ENCODE measurements around the gene MIA2.

Gene MIA2

DNA sequence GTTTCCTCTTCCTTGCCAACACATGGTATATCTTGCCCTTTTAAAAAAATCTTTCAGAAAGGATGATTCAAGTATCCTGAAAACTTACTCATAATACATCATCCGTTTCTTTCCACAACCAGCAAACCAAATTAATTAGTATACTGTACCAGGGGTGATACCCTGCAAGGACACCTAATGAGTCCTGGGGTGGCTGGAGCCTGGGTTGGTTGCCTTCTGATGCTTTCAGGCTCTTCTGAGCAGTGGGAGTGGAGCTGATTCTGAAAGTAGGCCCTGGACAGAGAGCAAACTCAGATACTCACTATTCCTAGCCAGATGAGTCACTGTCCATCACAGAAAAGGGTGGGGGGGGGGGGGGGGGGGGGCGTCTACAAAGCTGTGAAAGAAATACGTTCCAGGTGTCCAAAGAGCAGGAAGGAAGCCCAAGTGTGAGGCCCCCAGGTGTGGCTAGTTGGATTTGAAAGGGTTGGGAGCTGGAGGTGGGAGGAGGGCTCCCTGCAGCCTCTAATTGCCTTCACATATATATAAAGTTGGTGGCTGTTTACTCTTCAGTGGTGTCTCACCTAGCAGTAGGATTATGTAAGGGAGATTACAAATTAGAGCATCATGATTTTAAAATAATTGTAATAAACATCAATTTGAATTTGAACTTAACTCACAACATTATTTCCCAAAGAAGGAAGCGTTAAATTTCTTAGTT lies 162.0 kb downstream of the MIA2 start:
- DNase-seq: peak; percentile 3

DNA sequence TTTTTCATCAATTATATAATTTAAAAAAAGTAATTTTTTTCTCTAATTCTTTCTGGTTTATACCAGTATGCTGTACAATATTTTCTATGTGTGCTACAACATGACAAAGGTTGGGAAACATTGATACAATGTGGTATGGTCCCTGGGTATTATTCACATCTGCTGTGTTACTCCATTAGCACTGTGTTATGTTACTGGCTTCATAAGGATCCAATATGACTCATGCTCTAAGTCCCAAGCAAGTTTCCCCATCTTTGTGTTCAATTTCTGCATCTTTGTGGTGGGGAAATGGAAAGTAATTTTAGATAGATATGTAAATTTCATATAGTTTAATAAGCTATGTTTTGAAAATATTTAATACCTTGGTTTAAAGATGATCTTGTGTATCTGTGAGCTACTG lies 162.7 kb downstream of the MIA2 start:
- no peak for DNase-seq

DNA sequence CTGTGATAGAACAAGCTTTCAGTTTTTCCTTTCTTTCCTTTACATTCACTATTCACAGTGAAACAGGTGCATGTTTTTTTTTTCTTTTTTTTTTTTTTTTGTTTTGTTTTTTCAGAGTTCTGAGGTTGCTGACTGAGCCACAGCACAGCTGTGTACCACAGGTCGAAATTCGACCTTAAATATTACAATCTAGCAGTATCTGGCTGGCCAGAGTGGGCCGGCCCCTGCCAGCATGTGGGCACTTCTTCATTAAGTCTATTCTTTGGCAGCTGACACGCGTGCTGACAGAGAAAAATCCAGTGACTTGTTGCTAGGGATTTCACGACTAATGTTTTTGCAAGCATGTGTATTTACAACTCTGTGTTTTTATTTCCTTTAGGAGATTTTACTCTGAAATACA lies 164.7 kb downstream of the MIA2 start:
- DNase-seq: no peak

GRCh38 chr14:39406560-39406959 lies 172.8 kb downstream of the MIA2 start:
- no peak for DNase-seq

DNA sequence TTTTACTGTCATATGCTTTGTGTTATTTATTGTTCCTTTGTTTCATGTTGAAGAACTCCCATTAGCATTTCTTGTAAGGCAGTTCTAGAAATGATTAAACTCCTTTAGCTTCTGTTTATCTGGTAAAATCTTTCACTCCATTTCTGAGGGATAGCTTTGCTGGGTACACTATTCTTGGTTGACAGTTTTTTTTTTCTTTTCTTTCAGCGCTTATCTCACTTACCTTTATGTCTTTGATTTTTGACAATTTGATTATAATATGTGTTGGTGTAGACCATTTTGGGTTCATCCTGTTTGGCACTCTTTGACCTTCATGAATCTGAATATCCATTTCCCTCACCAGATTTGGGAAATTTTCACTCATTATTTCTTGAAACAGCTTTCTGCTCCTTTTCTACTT lies 182.4 kb downstream of the MIA2 start:
- DNase-seq: no peak

- no peak for DNase-seq
These were observed 183.3 kb downstream of the MIA2 start for GRCh38 chr14:39417014-39417413.

DNA sequence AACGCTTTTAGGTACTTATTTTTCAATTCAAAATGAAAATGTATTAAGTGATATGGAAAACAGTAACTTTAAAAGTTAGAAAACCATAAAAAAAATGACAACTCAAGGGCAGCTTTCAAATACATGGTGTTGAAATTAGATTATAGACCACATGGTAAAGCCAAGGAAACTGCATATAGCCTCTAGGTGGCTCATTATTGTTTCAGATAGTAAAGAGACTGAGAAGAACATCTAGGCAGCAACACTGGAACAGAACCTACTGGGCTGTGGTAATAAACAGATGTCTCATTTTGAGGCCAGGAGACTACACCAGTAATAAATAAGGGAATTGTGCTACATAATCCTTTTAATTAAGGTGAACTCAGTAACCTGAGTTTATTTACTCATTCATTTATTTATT lies 185.6 kb downstream of the MIA2 start:
- no peak for DNase-seq

DNA sequence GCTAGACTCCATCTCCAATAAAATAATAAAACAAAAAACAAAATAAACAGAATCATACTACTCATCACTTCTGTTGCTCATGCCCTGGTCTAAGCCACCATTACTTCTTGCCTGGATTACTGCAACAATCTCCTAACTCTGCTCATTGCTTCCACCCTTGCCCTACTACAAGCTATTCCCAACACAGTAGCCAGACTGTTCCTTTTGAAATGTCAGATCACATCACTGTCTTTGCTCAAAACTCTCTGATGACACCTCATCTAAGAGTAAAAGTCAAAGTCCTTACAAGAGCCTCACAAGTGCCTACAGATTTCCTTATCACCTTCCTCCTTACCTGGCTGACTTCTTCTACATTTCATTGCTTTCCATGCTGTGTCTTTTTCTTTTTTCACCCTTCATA lies 188.5 kb downstream of the MIA2 start:
- no peak for DNase-seq

DNA sequence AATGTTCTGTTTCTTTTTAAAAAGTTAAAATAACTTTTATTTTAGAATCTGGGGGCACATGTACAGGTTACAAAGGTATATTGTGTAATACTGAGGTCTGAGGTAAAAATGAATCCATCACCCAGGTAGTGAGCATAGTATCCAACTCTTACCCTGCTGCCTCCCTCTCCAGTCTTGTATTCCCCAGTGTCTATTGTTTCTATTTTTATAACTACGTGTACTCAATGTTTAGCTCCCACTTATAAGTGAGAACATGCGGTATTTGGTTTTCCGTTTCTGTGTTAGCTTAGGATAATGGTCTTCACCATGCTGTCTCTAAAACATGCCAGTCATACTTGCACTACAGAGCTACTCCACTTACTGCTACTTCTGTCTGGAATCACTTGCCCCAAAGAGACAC lies 190.1 kb downstream of the MIA2 start:
- DNase-seq: no peak

GRCh38 chr14:39425947-39426346 lies 192.2 kb downstream of the MIA2 start:
- no peak for DNase-seq

- DNase-seq: peak; percentile 37
These were observed 192.9 kb downstream of the MIA2 start for GRCh38 chr14:39426605-39427004.

DNA sequence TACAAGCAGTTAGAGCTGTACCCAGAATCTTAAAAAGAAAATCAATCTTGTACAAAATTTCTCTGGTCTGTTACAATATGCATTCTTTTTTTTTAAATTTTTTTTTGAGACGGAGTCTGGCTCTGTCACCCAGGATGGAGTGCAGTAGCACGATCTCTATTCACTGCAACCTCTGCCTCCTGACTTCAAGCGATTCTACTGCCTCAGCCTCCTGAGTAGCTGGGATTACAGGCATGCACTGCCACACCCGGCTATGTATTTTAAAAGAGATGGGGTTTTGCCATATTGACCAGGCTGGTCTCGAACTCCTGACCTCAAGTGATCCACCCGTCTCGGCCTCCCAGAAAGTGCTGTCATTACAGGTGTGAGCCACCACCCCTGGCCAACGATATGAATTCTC lies 194.4 kb downstream of the MIA2 start:
- no peak for DNase-seq

DNA sequence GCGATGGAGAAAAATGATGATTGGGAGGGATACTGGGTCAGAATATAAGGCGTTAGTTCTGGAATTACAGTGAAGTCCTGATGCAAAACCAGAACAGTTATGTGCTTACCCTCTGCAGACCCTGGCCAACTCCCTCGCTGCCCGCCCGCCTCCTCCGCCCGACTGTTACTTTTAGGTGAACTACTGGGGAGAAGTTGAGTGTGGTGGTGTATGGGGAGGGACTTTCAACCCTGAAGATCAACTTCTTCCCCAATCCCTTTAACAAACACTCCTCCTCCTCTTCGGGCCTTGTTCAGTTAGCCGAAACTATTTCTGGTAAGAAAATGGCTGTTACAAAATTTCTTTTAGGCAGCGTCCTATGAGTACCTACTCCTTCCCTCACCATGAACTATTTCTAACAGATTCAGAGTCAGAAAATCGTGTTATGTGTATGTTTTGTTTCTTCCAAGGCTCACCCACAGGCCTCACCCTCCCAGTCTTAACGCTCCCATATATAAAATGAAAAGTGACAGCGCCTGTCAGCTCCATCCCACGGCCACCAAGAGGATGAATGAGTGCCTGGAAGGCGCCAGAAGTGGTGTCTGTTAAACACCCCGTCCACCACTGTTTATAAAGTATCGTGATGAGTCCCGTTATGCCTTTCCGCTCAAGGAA lies 197.2 kb downstream of the MIA2 start:
- DNase-seq: no peak

DNA sequence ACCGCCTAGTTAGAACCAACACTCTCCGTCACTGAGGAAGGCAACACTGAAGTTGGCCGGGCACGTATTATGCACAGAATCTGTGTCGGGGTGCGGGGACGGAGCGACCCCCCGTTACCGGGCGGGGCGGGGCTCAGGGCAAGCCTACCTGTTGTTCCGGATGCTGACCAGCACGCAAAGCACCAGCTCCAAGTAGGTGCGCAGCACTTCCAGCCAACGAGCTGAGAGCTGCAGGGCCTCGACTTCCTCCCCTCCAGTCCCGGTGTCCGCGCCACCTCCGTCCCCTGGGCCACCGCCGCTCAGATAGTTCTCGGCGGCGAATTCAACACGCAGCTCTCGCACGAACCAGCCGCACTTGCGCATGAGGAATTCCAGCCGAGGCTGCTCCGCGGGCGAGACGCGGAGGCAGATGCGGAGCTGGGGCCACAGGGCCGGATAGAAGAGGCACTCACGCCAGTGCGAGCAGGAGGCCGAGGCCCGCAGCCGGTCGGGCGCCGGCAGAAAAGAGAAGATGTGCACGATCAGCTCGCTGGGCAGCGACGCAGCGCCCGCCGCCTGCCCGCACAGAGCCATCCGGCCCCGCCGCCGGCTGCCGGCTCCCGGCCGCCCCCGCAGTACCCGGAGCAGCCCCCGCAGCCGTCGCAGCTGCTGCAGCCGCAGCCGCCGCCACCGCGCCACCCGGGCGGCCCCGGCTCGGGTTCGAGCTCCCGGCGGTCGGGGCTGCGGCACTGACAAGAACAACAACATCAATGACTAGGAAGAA lies 197.9 kb downstream of the MIA2 start:
- no peak for DNase-seq

- peak; percentile 92 for DNase-seq
These were observed 198.5 kb downstream of the MIA2 start, which contains the start of gene FBXO33 for GRCh38 chr14:39432179-39432618. TSS of gene FBXO33 (minus strand) at chr14:39432433. CDS start at chr14:39432162, 271 bp downstream.

DNA sequence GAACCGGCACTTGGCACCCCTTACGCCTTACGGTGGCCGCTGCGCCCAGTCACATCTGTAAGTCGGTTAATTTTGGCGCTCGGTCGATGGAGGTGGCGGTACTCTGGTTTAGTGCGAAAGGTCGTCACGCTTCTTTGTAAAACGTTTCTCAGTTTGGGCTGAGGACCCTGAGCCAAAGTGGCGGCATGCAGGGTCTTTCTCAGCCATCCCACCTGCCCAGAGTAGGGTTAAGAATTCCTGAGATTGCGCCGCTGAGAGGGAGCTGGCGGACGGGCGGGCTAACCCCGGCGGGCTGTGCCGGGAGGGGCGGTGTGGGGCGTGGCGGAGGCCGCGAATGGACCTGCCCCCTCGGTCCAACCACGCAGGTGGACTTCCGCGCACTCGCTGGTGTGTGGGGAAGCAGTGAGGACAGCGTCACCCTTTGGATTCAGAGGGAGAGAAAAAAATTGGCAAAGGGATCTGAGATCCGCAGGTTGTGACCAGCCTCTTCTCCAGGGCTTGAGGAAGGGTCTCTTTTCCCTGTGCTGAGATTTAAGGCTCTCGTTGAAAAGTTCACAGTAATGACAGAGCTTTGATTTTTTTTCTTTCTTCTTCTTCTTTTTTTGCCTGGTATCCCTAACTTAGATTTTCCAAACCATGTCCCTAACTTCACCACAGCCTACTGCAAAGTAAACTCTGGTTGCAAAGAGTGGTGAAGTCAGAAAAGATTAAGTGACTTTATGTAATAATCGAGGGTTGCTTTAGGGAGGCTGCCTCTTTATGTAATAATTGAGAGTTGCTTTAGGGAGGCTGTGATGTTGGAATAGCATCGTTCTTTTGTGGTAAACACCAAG lies 199.1 kb downstream of the MIA2 start:
- peak; percentile 93 for DNase-seq

GRCh38 chr14:39433452-39433813 lies 199.7 kb downstream of the MIA2 start:
- no peak for DNase-seq

- DNase-seq: no peak
These were observed 200.7 kb downstream of the MIA2 start for GRCh38 chr14:39434401-39434800.

DNA sequence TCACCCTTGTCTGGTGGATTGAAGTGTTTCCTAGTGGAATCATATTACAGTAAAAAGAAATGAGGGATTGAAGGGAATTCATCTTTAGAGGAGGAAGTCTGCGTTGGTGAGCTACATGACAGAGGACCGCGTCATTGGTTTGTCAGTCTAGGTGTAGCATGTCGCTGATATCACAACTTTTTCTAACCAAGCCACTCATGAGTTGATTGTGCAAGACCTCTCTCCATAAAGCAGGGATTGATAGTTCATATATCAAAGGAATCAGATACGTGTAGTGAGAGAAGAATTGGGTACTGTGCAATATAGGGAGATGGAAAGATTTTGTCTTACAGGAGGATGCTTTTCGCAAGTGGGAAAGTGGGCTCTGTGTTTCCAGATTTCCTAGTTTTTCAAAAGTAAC lies 201.5 kb downstream of the MIA2 start:
- no peak for DNase-seq

Data from COR-L47 (cell line).